HL-60 (cell line): ENCODE results near the gene GAB2.

Experiments
- DNase-seq, 2 experiments: peaks; one replicate each; pipeline ENCODE4 v3.0.0-alpha.2; 2010 to 2020; ENCODE audit warnings: low read depth in 1 of 2, low spot score in 1 of 2
- H3K27ac ChIP-seq: fragments of 250-450 bp; sonication (Bioruptor Pico); replicated peaks from 2 replicates; pipeline ENCODE4 v1.5.1; 2020; ENCODE audit warnings: mild to moderate bottlenecking, moderate library complexity
- H3K27me3 ChIP-seq: fragments of 250-450 bp; sonication (Bioruptor Pico); 2 replicates; pipeline ENCODE4 v1.5.1; 2021; ENCODE audit warnings: mild to moderate bottlenecking, moderate library complexity; ENCODE audit not compliant: insufficient read depth, poor library complexity, severe bottlenecking
- H3K4me3 ChIP-seq: replicated peaks from 2 replicates; pipeline ENCODE4 v1.5.1; 2011; ENCODE audit warnings: mild to moderate bottlenecking, control low read depth, low read length; ENCODE audit not compliant: insufficient read depth
- CTCF ChIP-seq: IDR thresholded peaks from one replicate; pipeline ENCODE4 v1.5.1; 2011; ENCODE audit warnings: low read length, control low read depth, inconsistent platforms; ENCODE audit not compliant: insufficient read depth
- GABPA ChIP-seq: IDR thresholded peaks from 2 replicates; pipeline ENCODE4 v1.6.1; 2012; ENCODE audit warnings: low read depth
- POLR2AphosphoS5 ChIP-seq: IDR thresholded peaks from 2 replicates; pipeline ENCODE4 v1.6.1; 2012; ENCODE audit warnings: low read depth
- SPI1 ChIP-seq: IDR thresholded peaks from 2 replicates; pipeline ENCODE4 v1.6.1; 2012; ENCODE audit warnings: low read depth, mild to moderate bottlenecking, borderline replicate concordance
- TF ChIP-seq, protein P1 (sequence below): IDR thresholded peaks from 2 replicates; pipeline ENCODE4 v1.6.1; 2012; ENCODE audit warnings: low read depth; ENCODE audit not compliant: insufficient replicate concordance

The GAB2 gene

GRCh38 chr11:78323363-78323762 lies 94.3 kb downstream of the GAB2 start:
- no peak for TF ChIP-seq POLR2AphosphoS5
- TF ChIP-seq SPI1 = no peak
- TF ChIP-seq CTCF = no peak
- TF ChIP-seq GABPA = no peak
- Histone ChIP-seq H3K27ac (no peak overlapping the region), H3K27me3 (no peaks in the 10 kb centered on the region), H3K4me3 (no peak overlapping the region)
- no peak for DNase-seq

DNA sequence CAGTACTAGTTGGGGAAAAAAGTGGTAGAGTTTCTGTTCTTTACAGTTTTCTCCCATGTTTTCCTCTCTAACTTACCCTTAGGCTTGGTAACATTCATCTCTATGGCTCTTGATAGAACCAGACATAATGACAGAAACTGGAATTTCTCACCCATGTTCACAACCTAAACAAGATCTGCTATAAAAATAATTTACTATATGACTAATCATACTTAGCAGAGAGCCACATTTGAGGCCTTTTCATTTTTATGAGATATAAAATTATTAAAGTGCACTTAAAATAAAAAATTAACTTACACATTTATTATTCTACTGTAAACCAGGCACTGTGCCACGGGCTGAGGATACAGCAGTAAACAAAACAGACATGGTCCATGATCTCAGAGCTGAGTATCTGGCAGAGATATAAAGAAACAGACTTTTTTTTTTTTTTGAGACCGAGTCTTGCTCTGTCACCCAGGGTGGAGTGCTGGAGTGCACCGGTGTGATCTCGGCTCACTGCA lies 98.1 kb downstream of the GAB2 start:
- no peak for DNase-seq
- Histone ChIP-seq H3K4me3 (no peak overlapping the region), H3K27me3 (no peaks in the 10 kb centered on the region), H3K27ac (no peak overlapping the region)
- TF ChIP-seq GABPA (no peak), CTCF (no peak)
- TF ChIP-seq, protein P1, sequence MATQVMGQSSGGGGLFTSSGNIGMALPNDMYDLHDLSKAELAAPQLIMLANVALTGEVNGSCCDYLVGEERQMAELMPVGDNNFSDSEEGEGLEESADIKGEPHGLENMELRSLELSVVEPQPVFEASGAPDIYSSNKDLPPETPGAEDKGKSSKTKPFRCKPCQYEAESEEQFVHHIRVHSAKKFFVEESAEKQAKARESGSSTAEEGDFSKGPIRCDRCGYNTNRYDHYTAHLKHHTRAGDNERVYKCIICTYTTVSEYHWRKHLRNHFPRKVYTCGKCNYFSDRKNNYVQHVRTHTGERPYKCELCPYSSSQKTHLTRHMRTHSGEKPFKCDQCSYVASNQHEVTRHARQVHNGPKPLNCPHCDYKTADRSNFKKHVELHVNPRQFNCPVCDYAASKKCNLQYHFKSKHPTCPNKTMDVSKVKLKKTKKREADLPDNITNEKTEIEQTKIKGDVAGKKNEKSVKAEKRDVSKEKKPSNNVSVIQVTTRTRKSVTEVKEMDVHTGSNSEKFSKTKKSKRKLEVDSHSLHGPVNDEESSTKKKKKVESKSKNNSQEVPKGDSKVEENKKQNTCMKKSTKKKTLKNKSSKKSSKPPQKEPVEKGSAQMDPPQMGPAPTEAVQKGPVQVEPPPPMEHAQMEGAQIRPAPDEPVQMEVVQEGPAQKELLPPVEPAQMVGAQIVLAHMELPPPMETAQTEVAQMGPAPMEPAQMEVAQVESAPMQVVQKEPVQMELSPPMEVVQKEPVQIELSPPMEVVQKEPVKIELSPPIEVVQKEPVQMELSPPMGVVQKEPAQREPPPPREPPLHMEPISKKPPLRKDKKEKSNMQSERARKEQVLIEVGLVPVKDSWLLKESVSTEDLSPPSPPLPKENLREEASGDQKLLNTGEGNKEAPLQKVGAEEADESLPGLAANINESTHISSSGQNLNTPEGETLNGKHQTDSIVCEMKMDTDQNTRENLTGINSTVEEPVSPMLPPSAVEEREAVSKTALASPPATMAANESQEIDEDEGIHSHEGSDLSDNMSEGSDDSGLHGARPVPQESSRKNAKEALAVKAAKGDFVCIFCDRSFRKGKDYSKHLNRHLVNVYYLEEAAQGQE = no peak

DNA sequence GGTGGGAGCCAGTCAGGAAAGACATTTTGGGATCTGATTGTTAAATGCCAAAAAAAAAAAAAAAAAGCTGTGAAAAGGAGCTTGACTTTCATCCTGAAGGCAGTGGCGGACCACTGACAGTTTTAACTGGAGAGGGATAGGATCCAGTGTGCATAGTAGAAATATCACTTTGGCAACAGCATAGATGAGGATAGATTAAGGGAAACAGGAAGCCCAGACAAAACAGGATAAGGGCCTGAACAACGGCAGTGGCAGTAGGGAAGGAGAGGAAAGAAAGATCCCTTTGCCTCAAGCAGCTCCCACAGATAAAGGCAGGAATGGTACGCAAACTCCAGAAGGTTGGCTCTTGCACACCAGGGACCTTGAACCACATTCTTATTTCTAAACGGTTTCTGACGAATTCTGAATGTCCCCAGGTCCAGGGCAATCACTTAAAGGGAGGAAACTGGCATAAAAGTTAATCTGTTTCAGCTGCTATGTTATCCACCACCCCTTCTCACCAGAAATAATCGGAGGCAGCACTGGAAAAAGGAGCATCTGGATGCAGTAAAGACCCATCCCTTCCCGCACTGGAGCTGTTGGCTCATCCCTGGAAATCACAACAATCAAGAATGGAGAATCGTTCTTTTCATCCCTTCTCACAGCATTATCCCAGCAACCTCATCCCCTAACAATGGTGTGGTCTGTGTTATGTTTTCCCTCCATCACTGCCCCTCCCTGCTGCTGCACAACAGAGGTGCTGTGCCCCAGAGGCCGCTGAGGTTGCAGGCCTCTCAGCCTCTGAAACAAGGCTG lies 99.1 kb downstream of the GAB2 start:
- Histone ChIP-seq H3K4me3 (no peak overlapping the region), H3K27ac (no peak overlapping the region), H3K27me3 (no peaks in the 10 kb centered on the region)
- TF ChIP-seq GABPA = no peak
- TF ChIP-seq CTCF = no peak
- TF ChIP-seq, protein P1 = no peak
- no peak for TF ChIP-seq SPI1
- no peak for TF ChIP-seq POLR2AphosphoS5
- DNase-seq = no peak

DNA sequence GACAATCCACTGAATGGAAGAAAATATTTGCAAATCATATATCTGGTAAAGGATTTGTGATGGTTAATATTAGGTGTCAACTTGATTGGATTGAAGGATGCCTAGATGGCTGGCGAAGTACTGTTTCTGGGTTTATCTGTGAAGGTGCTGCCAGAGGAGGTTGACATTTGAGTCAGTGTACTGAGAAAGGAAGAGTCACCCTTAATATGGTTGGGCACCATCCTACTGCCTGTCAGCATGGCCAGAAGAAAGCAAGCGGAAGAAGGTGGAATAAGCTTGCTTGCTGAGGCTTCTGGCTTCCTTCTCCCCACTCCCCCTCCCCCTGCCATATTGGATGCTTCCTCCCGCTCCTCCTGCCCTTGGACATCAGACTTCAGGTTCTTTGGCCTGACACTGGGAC lies 101.9 kb downstream of the GAB2 start:
- DNase-seq = no peak
- TF ChIP-seq CTCF (no peak), POLR2AphosphoS5 (no peak), GABPA (no peak), SPI1 (no peak)
- TF ChIP-seq, protein P1 = no peak
- Histone ChIP-seq H3K27ac (no peak overlapping the region), H3K27me3 (no peaks in the 10 kb centered on the region), H3K4me3 (no peak overlapping the region)
